Measurements from ENCODE around the gene SLX4IP. TPM values are rescaled to one million over a fixed set of nuclear protein-coding genes. Genes with fewer than 3 reads are reported as not detected.

Gene SLX4IP
- total and polyA plus RNA-seq, 2 of the 13 experiments (the other 11 are each of a cell fraction or from before 2014, with no cell fraction given): 3.6 to 7.3 TPM

GRCh38 chr20:10568032-10568431 is 132.9 kb downstream of the SLX4IP start:
- Histone ChIP-seq H3K27ac (ENCODE audit: extremely low read length, insufficient read depth, low read length) (peak overlapping the region; percentile 97), H4K20me1 (ENCODE audit: insufficient read depth, low read length) (no peaks in the 10 kb centered on the region), H3K9me3 (ENCODE audit: low read length) (peaks cover 6% of the 10 kb centered on the region; the same call in 1 of the 2 replicates), H2AFZ (ENCODE audit: low read length) (no peak overlapping the region), H3K27me3 (ENCODE audit: control insufficient read depth in 1 of 2, insufficient read depth in 2 of 2, low read length in 2 of 2) (no peaks in the 10 kb centered on the region), H3K9ac (ENCODE audit: insufficient read depth, low read depth, low read length) (no peak overlapping the region), H3K4me3 (replicated peaks in 1 of 3; ENCODE audit: insufficient read depth in 1 of 3, low read depth in 2 of 3, low read length in 3 of 3) (no peak overlapping the region), H3K4me1 (ENCODE audit: insufficient read depth, low read length) (peaks cover 69% of the 10 kb centered on the region), H3K79me2 (ENCODE audit: insufficient read depth, low read length) (no peaks in the 10 kb centered on the region), H3K36me3 (replicated peaks in 1 of 2; ENCODE audit: control insufficient read depth in 1 of 2, insufficient read depth in 2 of 2, low read length in 2 of 2) (no peaks in the 10 kb centered on the region), H3K4me2 (ENCODE audit: low read depth, low read length) (no peak overlapping the region)
- no TSS peak for BruUV-seq (replicated peaks)
- DNase-seq (ENCODE audit: low spot score) (peak; percentile 54), ATAC-seq (no peak), FAIRE-seq (no peak)
- intact Hi-C loops (cut with micrococcal nuclease; ENCODE audit: unreplicated experiment) (no loop called here), in situ Hi-C loops (cut with HindIII; ENCODE audit: extremely low pct_ligation_motif_present, low pct_unique_long_range_greater_than_20kb) (no loop called here)
- WGBS (ENCODE audit: low lambda C conversion rate): 89% methylated on average over 3 of the region's 3 CpGs
- ChIA-PET CTCF (ENCODE audit: low intra/inter-chr PET ratio, low total read pairs) (no interaction called here), POLR2A (interaction anchor here (0.8 to 1.4 kb wide), 3 partner anchors 11 to 104 kb away, joined by 3 to 4 read pairs (median 4); no protein-coding TSS in a partner anchor)
- TF ChIP-seq SMAD3 (CRISPR knock-in tag; IDR thresholded peaks at IDR 0.05) (no peak), FOXA3 (CRISPR knock-in tag; IDR thresholded peaks at IDR 0.05) (peak; percentile 39; the same call in 1 of the 2 replicates), MTERF4 (CRISPR knock-in tag; IDR thresholded peaks at IDR 0.05) (no peak), EP300 (IDR thresholded peaks at IDR 0.05; ENCODE audit: low read depth in 2 of 2, low read length in 2 of 2) (no peak), EP300 (CRISPR knock-in tag; IDR thresholded peaks at IDR 0.05; ENCODE audit: borderline replicate concordance) (peak; percentile 17; the same call in 1 of the 2 replicates), ZNF562 (CRISPR knock-in tag; IDR thresholded peaks at IDR 0.05; ENCODE audit: borderline replicate concordance) (no peak), HMGXB4 (CRISPR knock-in tag; IDR thresholded peaks at IDR 0.05; ENCODE audit: borderline replicate concordance in 1 of 2, low read depth in 1 of 2) (0 out of 4 replicates have a peak, but pooled peaks of 1 of the 2 experiments have one; percentile 4), NFE2 (CRISPR knock-in tag; IDR thresholded peaks at IDR 0.05) (no peak), ZNF773 (CRISPR knock-in tag; IDR thresholded peaks at IDR 0.05; ENCODE audit: borderline replicate concordance) (no peak), MTF1 (CRISPR knock-in tag; IDR thresholded peaks at IDR 0.05) (no peak), ZNF501 (CRISPR knock-in tag; IDR thresholded peaks at IDR 0.05) (no peak), ZBTB37 (CRISPR knock-in tag; IDR thresholded peaks at IDR 0.05) (no peak), SOX13 (IDR thresholded peaks at IDR 0.05) (no peak), SOX13 (CRISPR knock-in tag; conservative IDR thresholded peaks at IDR 0.05 in 1 of 2, IDR thresholded peaks at IDR 0.05 in 1 of 2) (peak in 1 of 2 experiments; percentile 16; a peak in 1 of 4 replicates), AKNA (CRISPR knock-in tag; IDR thresholded peaks at IDR 0.05; ENCODE audit: borderline replicate concordance) (no peak), NCOR1 (IDR thresholded peaks at IDR 0.05; ENCODE audit: borderline replicate concordance, low read length) (no peak)
